HG03097 (cell line): ENCODE data around the gene VN1R5.

ENCODE experiments used
- ATAC-seq: cut with Tn5 transposase; IDR thresholded peaks from one replicate; pipeline ENCODE4 v1.9.1; 2021; ENCODE audit not compliant: unreplicated experiment, low FRiP score

The VN1R5 gene

GRCh38 chr1:247299723-247300381 lies 44.0 kb downstream of the VN1R5 start:
- no peak for ATAC-seq

- no peak for ATAC-seq
Observed at GRCh38 chr1:247300491-247301175, 44.8 kb downstream of the VN1R5 start.

- ATAC-seq, result no peak
Observed at GRCh38 chr1:247301176-247301540, 45.3 kb downstream of the VN1R5 start.

- ATAC-seq, result no peak
Observed at GRCh38 chr1:247303216-247303615, 47.3 kb downstream of the VN1R5 start.

- ATAC-seq, result no peak
Observed at GRCh38 chr1:247304031-247304430, 48.2 kb downstream of the VN1R5 start.
